GM12875 (cell line): ENCODE measurements around the gene TBL2.
"Not testable (repeated sequence)": the region's sequence is repeated elsewhere in the genome, so short reads cannot be mapped to it uniquely, and the experiment has no call there.

Experiments used
- H3K4me3 ChIP-seq: one replicate; pipeline ENCODE4 v1.5.1; 2011; ENCODE audit warnings: low read depth, low read length, control low read depth
- CTCF ChIP-seq: IDR thresholded peaks from 2 replicates; pipeline ENCODE4 v1.5.1; 2011; ENCODE audit warnings: low read depth, mild to moderate bottlenecking, control low read depth, inconsistent platforms, low read length, moderate library complexity, borderline replicate concordance; ENCODE audit not compliant: insufficient read depth

TBL2 gene

DNA sequence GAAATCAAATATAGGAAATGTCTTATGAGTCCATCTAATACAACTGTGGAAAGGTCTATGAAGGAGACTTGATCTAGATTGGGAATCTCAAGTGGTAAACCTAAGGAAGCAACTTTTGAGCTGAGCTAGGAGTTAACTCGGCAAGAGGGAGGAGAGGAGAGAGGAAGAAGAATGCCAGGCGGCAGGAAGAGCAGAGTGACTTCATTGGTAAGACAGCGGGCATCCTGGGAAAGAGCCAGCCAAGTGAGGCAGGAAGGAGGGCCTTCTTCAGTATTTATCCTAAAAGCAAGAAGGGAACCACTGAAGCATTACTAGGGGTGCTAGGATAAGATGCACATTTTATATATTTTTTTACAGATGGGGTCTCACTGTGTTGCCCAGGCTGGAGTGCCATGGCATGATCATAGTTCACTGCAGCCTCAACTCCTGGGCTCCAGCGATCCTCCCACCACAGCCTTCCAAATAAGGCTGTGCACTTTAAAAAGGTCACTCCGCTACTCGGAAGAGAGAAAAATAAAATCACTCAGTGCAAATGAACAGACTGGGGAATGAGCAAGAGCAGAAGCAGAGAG lies 22.9 kb downstream of the TBL2 start:
- H3K4me3 ChIP-seq: no peak overlapping the region
- TF ChIP-seq CTCF: no peak

DNA sequence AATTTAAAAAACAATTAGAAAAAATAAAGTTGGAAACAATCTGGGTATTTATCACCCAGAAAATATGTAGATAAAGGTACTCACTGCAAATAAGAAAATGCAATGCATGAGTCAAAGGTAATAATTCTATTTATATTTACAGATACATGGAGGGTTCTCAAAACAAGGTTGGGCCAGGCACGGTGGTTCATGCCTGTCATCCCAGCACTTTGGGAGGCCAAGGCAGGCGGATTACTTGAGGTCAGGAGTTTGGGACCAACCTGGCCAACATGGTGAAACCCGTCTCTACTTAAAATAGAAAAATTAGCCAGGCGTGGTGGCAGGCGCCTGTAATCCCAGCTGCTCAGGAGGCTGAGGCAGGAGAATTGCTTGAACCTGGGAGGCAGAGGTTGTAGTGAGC lies 28.3 kb downstream of the TBL2 start:
- H3K4me3 ChIP-seq: not testable (repeated sequence)

DNA sequence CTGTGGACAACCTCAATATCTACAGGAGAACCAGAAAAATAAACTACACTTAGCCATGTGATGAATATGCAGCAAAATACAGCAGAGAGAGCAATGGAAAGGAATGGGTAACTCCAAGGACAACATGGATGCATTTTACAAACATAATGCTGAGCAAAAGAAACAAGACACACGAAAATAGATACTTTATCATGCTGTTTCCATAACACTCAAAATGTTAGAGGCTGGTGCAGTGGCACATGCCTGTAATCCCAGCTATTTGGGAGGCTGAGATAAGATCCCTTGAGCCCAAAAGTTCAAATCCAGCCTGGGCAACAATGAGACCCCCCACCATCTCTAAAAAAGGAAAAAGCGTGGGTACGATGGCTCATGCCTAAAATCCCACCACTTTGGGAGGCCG lies 29.2 kb downstream of the TBL2 start:
- no peak overlapping the region for H3K4me3 ChIP-seq
- TF ChIP-seq CTCF: no peak

DNA sequence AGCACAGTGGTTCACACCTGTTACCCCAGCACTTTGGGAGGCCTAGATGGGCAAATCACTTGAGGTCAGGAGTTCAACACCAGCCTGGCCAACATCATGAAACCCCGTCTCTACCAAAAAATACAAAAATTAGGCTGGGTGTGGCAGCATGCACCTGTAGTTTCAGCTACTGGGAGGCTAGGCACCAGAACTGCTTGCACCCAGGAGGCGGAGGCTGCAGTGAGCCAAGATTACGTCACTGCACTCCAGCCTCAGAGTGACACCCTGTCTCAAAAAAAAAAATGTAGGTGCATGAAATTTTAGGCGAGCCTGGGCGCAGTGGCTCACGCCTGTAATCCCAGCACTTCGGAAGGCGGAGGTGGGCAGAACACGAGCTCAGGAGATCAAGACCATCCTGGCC lies 30.5 kb downstream of the TBL2 start:
- no peak overlapping the region for H3K4me3 ChIP-seq
- no peak for TF ChIP-seq CTCF

GRCh38 chr7:73544678-73545077 lies 33.7 kb downstream of the TBL2 start:
- no peak overlapping the region for H3K4me3 ChIP-seq
- TF ChIP-seq CTCF: no peak

- no peak overlapping the region for H3K4me3 ChIP-seq
- no peak for TF ChIP-seq CTCF
These were observed 36.7 kb downstream of the TBL2 start for GRCh38 chr7:73541722-73542121.

- no peak overlapping the region for H3K4me3 ChIP-seq
- TF ChIP-seq CTCF: no peak
These were observed 38.7 kb downstream of the TBL2 start for GRCh38 chr7:73539709-73540108.

GRCh38 chr7:73538510-73538909 lies 39.9 kb downstream of the TBL2 start:
- H3K4me3 ChIP-seq: not testable (repeated sequence)

DNA sequence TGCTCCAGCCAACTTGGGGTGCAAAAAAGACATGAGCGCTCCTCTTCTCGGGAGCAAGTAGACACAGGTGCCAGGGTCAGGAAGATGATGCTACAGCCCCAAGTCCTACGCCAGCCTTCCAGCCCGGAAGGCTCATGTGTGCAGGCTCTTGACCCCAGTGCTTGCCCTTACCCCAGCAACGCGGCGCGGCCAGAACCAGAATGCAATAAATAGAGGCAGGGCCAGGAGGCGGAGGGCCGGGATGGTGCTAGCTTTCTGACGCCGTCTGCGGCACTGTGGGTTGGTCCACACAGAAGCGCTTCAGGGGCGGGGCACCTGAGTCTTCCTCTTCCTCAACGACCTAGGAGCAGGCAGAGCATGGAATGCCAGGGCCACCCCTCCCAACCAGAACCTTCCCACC lies 41.3 kb downstream of the TBL2 start:
- H3K4me3 ChIP-seq: no peak overlapping the region
- no peak for TF ChIP-seq CTCF
